Ectodermal cell (in vitro differentiated cells): ENCODE data around the gene FGF14.

ENCODE experiments used
- H3K27ac ChIP-seq: 2 replicates; pipeline ENCODE4 v1.7.0; 2013; ENCODE audit warnings: mild to moderate bottlenecking, low read depth, low read length; ENCODE audit not compliant: insufficient read depth, poor library complexity, severe bottlenecking
- H3K27me3 ChIP-seq: 2 replicates; pipeline ENCODE4 v1.7.0; 2013; ENCODE audit warnings: mild to moderate bottlenecking, low read length; ENCODE audit not compliant: insufficient read depth, control insufficient read depth, poor library complexity, severe bottlenecking
- H3K36me3 ChIP-seq: one replicate; pipeline ENCODE4 v1.7.0; 2013; ENCODE audit warnings: low read length; ENCODE audit not compliant: control insufficient read depth, insufficient read depth
- H3K4me1 ChIP-seq: one replicate; pipeline ENCODE4 v1.7.0; 2013; ENCODE audit warnings: low read length; ENCODE audit not compliant: control insufficient read depth, insufficient read depth
- H3K4me3 ChIP-seq: 2 replicates; pipeline ENCODE4 v1.7.0; 2013; ENCODE audit warnings: low read depth, low read length, control low read depth; ENCODE audit not compliant: insufficient read depth
- H3K9me3 ChIP-seq: 2 replicates; pipeline ENCODE4 v1.7.0; 2013; ENCODE audit warnings: mild to moderate bottlenecking, low read length, moderate library complexity; ENCODE audit not compliant: control insufficient read depth
- WGBS, 2 experiments: methylation state at CpG; one replicate each; pipeline ENCODE4 v1.1.7; 2013; ENCODE audit warnings: missing lambda C conversion rate in 2 of 2; 5-methylcytosine and 5-hydroxymethylcytosine counted together

Gene FGF14

GRCh38 chr13:102190930-102191329, 210.9 kb downstream of the FGF14 start:
- Histone ChIP-seq H3K9me3 (no peaks in the 10 kb centered on the region), H3K27me3 (no peaks in the 10 kb centered on the region), H3K4me1 (no peaks in the 10 kb centered on the region), H3K4me3 (no peak overlapping the region), H3K27ac (no peak overlapping the region), H3K36me3 (no peaks in the 10 kb centered on the region)
- WGBS, 2 experiments, result 91 to 93% methylated on average over 1 to 2 of the region's 2 CpGs

GRCh38 chr13:102187313-102187712, 214.5 kb downstream of the FGF14 start:
- no peaks in the 10 kb centered on the region for H3K27me3 ChIP-seq
- no peaks in the 10 kb centered on the region for H3K9me3 ChIP-seq
- H3K36me3 ChIP-seq, result no peaks in the 10 kb centered on the region
- no peak overlapping the region for H3K4me3 ChIP-seq
- no peak overlapping the region for H3K27ac ChIP-seq
- 95% methylated on average over 4 of the region's 4 CpGs for WGBS, 2 experiments
- H3K4me1 ChIP-seq, result no peaks in the 10 kb centered on the region

GRCh38 chr13:102185375-102185984, 216.4 kb downstream of the FGF14 start:
- no peaks in the 10 kb centered on the region for H3K36me3 ChIP-seq
- 92 to 100% methylated on average over 2 to 5 of the region's 5 CpGs for WGBS, 2 experiments
- no peak overlapping the region for H3K4me3 ChIP-seq
- H3K9me3 ChIP-seq, result no peaks in the 10 kb centered on the region
- H3K4me1 ChIP-seq, result no peaks in the 10 kb centered on the region
- no peaks in the 10 kb centered on the region for H3K27me3 ChIP-seq
- H3K27ac ChIP-seq, result no peak overlapping the region

GRCh38 chr13:102183509-102184182, 218.2 kb downstream of the FGF14 start:
- Histone ChIP-seq H3K27ac (no peak overlapping the region), H3K9me3 (no peaks in the 10 kb centered on the region), H3K36me3 (no peaks in the 10 kb centered on the region), H3K4me1 (no peaks in the 10 kb centered on the region), H3K4me3 (no peak overlapping the region), H3K27me3 (no peaks in the 10 kb centered on the region)
- WGBS, 2 experiments, result 89 to 92% methylated on average over 4 of the region's 4 CpGs

GRCh38 chr13:102182170-102182569, 219.7 kb downstream of the FGF14 start:
- H3K27me3 ChIP-seq, result no peaks in the 10 kb centered on the region
- no peaks in the 10 kb centered on the region for H3K4me1 ChIP-seq
- H3K27ac ChIP-seq, result no peak overlapping the region
- 94 to 98% methylated on average over 4 to 5 of the region's 5 CpGs for WGBS, 2 experiments
- H3K4me3 ChIP-seq, result no peak overlapping the region
- no peaks in the 10 kb centered on the region for H3K36me3 ChIP-seq
- H3K9me3 ChIP-seq, result no peaks in the 10 kb centered on the region

GRCh38 chr13:102177431-102177830, 224.4 kb downstream of the FGF14 start:
- no peak overlapping the region for H3K4me3 ChIP-seq
- H3K27ac ChIP-seq, result no peak overlapping the region
- H3K9me3 ChIP-seq, result no peaks in the 10 kb centered on the region
- H3K36me3 ChIP-seq, result no peaks in the 10 kb centered on the region
- no peaks in the 10 kb centered on the region for H3K4me1 ChIP-seq
- H3K27me3 ChIP-seq, result no peaks in the 10 kb centered on the region

- Histone ChIP-seq H3K36me3 (no peaks in the 10 kb centered on the region), H3K9me3 (no peaks in the 10 kb centered on the region), H3K4me3 (no peak overlapping the region), H3K27ac (no peak overlapping the region), H3K27me3 (no peaks in the 10 kb centered on the region), H3K4me1 (no peaks in the 10 kb centered on the region)
- WGBS, 2 experiments, result 90% methylated on average over 3 of the region's 4 CpGs
These were observed 225.0 kb downstream of the FGF14 start for GRCh38 chr13:102176846-102177245.

- Histone ChIP-seq H3K4me1 (no peaks in the 10 kb centered on the region), H3K9me3 (no peaks in the 10 kb centered on the region), H3K27me3 (no peaks in the 10 kb centered on the region), H3K36me3 (no peaks in the 10 kb centered on the region), H3K27ac (no peak overlapping the region), H3K4me3 (no peak overlapping the region)
- WGBS, 2 experiments, result 33 to 65% methylated on average over 1 of the region's 1 CpG
These were observed 229.4 kb downstream of the FGF14 start for GRCh38 chr13:102172406-102172805.

- Histone ChIP-seq H3K9me3 (no peaks in the 10 kb centered on the region), H3K27ac (no peak overlapping the region), H3K4me3 (no peak overlapping the region), H3K4me1 (no peaks in the 10 kb centered on the region), H3K27me3 (no peaks in the 10 kb centered on the region), H3K36me3 (no peaks in the 10 kb centered on the region)
- WGBS, 2 experiments, result 72 to 76% methylated on average over 6 of the region's 6 CpGs
These were observed 231.5 kb downstream of the FGF14 start for GRCh38 chr13:102170305-102170704.

- H3K27ac ChIP-seq, result no peak overlapping the region
- 70 to 85% methylated on average over 1 of the region's 2 CpGs for WGBS, 2 experiments
- no peaks in the 10 kb centered on the region for H3K4me1 ChIP-seq
- H3K9me3 ChIP-seq, result no peaks in the 10 kb centered on the region
- H3K36me3 ChIP-seq, result no peaks in the 10 kb centered on the region
- H3K4me3 ChIP-seq, result no peak overlapping the region
- H3K27me3 ChIP-seq, result no peaks in the 10 kb centered on the region
These were observed 232.3 kb downstream of the FGF14 start for GRCh38 chr13:102169471-102170015.
